ENCODE data around the gene CHL1. TPM values are rescaled to one million over a fixed set of nuclear protein-coding genes. Genes with fewer than 3 reads are reported as not detected.

Gene CHL1
- total and polyA plus RNA-seq, 3 donors from 2014 or later: 9.0 to 15.4 (median 9.1) TPM

DNA sequence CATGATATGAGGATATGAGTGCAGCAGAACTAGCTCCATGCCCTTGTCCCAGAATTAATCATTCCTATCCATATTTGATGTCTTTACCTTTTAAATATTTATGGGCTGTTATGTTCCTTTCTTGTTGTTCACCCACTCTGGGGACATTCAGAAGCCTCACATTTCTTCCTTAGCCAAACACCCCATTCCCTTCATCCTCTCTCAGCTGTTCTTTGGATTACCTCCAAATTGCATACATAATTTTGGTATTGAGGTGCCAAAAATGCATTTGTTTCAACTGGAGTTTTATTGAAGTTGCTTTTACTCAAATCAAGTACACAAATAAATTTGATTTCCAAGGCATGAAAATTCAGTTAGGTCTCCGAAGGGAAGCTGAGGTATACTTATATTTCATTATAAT lies 51.4 kb downstream of the CHL1 start:
- intact Hi-C loops (cut with DNase I; ENCODE audit: low total_unique reads): no loop called here
- no peaks in the 10 kb centered on the region for H3K9me3 ChIP-seq
- WGBS, 2 donors: 87 to 88% methylated on average over 1 of the region's 1 CpG
- no peaks in the 10 kb centered on the region for H3K27me3 ChIP-seq
- H3K4me1 ChIP-seq: no peaks in the 10 kb centered on the region
- no peak for DNase-seq
- no peak overlapping the region for H3K27ac ChIP-seq
- no peak overlapping the region for H3K4me3 ChIP-seq
- no peaks in the 10 kb centered on the region for H3K36me3 ChIP-seq (ENCODE audit: low read depth, missing control alignments)
- no peak for TF ChIP-seq CTCF (IDR thresholded peaks at IDR 0.05)
- TF ChIP-seq POLR2A (IDR thresholded peaks at IDR 0.05): no peak

DNA sequence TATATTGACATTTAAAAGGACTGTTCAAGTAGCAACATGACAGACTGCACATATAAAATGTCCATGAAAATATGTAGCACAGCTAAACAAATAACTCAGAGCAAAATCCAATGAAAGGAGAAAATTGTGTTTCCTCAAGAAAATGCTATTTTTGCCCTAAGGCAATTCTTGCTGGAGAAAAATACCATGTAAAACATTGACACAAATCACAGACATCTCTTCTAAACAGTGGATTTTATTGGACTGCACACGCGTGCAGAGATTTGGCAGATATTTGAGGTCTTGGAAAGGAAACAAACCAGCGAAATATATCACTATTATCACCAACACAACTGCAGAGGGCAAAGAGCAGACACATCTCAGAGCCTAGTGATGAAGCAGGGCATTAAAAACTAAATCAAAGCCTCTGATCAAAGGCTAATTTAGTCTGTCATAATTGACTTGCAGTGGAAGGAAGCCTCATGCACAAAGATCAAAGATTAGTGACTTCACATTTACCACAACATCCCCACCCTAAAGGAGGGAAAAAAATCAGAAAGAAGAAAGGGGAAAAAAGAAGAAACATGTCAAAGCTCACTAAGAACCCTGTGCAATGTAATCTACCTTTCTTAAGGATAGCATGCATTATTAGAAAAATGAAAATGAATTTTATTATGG lies 52.4 kb downstream of the CHL1 start:
- H3K9me3 ChIP-seq: no peaks in the 10 kb centered on the region
- H3K27ac ChIP-seq: no peak overlapping the region
- no peak for TF ChIP-seq CTCF (IDR thresholded peaks at IDR 0.05)
- TF ChIP-seq POLR2A (IDR thresholded peaks at IDR 0.05): no peak
- no peaks in the 10 kb centered on the region for H3K4me1 ChIP-seq
- WGBS, 2 donors: 50 to 51% methylated on average over 3 of the region's 3 CpGs
- no peaks in the 10 kb centered on the region for H3K27me3 ChIP-seq
- no peak overlapping the region for H3K4me3 ChIP-seq
- no peak for DNase-seq
- H3K36me3 ChIP-seq (ENCODE audit: low read depth, missing control alignments): no peaks in the 10 kb centered on the region
- intact Hi-C loops (cut with DNase I; ENCODE audit: low total_unique reads): no loop called here

- intact Hi-C loops (cut with DNase I; ENCODE audit: low total_unique reads): no loop called here
- TF ChIP-seq POLR2A (IDR thresholded peaks at IDR 0.05): no peak
- no peak for TF ChIP-seq CTCF (IDR thresholded peaks at IDR 0.05)
Measured at GRCh38 chr3:249587-250262, 53.2 kb downstream of the CHL1 start.

DNA sequence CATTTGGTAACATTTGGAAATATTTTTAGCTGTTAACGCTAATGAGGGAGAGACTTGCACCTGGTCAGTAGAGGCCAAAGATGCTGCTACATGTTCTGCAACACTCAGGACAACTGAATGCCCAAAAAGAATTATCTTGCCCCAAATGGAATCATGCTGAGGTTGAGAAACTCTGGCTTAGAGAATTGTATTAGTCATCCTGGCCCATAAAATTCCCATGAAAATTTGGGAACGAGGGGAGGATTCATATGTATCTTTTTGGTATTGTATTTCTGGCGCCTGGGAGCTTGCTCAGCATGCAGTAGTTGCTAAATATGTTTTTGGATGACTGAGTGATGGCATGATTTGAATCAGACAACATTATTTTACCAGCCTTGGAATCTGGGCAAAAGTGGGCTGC lies 59.9 kb downstream of the CHL1 start:
- 88 to 89% methylated on average over 3 of the region's 3 CpGs for WGBS, 2 donors
- Histone ChIP-seq H3K27me3 (no peaks in the 10 kb centered on the region), H3K4me3 (no peak overlapping the region), H3K27ac (no peak overlapping the region), H3K9me3 (no peaks in the 10 kb centered on the region), H3K36me3 (ENCODE audit: low read depth, missing control alignments) (no peaks in the 10 kb centered on the region), H3K4me1 (no peaks in the 10 kb centered on the region)
- DNase-seq: no peak
- intact Hi-C loops (cut with DNase I; ENCODE audit: low total_unique reads): no loop called here
- TF ChIP-seq POLR2A (IDR thresholded peaks at IDR 0.05): no peak

More at GRCh38 chr3:249587-250262, 53.2 kb downstream of the CHL1 start:
- no peaks in the 10 kb centered on the region for H3K36me3 ChIP-seq (ENCODE audit: low read depth, missing control alignments)
- no peaks in the 10 kb centered on the region for H3K27me3 ChIP-seq
- no peak for DNase-seq
- no peak overlapping the region for H3K27ac ChIP-seq
- H3K4me3 ChIP-seq: no peak overlapping the region
- no peaks in the 10 kb centered on the region for H3K4me1 ChIP-seq
- H3K9me3 ChIP-seq: no peaks in the 10 kb centered on the region

DNA sequence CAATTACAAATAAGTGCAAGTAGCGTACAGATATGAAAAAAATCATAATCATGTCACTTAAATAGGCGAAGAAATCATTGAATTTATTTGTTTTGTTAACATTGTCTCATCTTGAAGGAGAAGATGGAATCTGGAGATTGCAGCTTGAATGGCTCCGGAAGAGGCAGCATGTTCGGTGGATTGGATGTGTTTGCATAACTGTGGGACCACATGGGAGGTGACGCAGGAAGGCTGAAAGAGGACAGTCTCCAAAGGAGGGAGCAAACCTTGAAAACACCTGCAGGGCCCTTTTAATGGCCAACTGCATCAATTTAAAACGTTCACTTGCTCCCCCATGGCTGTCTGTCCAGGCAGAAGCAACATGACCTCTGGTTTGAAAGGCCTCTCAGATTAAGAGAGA lies 61.3 kb downstream of the CHL1 start:
- Histone ChIP-seq H3K4me1 (no peaks in the 10 kb centered on the region), H3K27ac (no peak overlapping the region), H3K9me3 (no peaks in the 10 kb centered on the region), H3K4me3 (no peak overlapping the region), H3K36me3 (ENCODE audit: low read depth, missing control alignments) (no peaks in the 10 kb centered on the region), H3K27me3 (no peaks in the 10 kb centered on the region)
- no peak for TF ChIP-seq POLR2A (IDR thresholded peaks at IDR 0.05)
- no peak for TF ChIP-seq CTCF (IDR thresholded peaks at IDR 0.05)
- intact Hi-C loops (cut with DNase I; ENCODE audit: low total_unique reads): no loop called here
- 80% methylated on average over 6 of the region's 6 CpGs for WGBS, 2 donors
- no peak for DNase-seq
